Urinary bladder (tissue), 4 donors: Measurements from ENCODE around the gene KCNIP1. TPM values are rescaled to one million over a fixed set of nuclear protein-coding genes. Genes with fewer than 3 reads are reported as not detected.

Experiments used
- DNase-seq: peaks from one replicate; pipeline ENCODE4 v3.0.0-alpha.2; 2015; ENCODE audit errors: extremely low spot score
- H3K27ac ChIP-seq: one replicate; pipeline ENCODE4 v1.5.1; 2013; ENCODE audit warnings: low read depth, mild to moderate bottlenecking, moderate library complexity
- H3K36me3 ChIP-seq: one replicate; pipeline ENCODE4 v1.6.1; 2013; ENCODE audit warnings: mild to moderate bottlenecking, moderate library complexity; ENCODE audit not compliant: insufficient read depth
- H3K4me1 ChIP-seq: one replicate; pipeline ENCODE4 v1.6.1; 2013; ENCODE audit warnings: mild to moderate bottlenecking, moderate library complexity; ENCODE audit not compliant: insufficient read depth
- H3K4me3 ChIP-seq: one replicate; pipeline ENCODE4 v1.5.1; 2013; ENCODE audit warnings: low read depth, low read length
- WGBS: extraction: QIAGEN DNeasy Blood & Tissue Kit; methylation state at CpG from one replicate; pipeline ENCODE4 v1.1.7; 2013; 5-methylcytosine and 5-hydroxymethylcytosine counted together
- polyA plus RNA-seq: library from polyadenylated mRNA; stranded (reverse); fragments of 200-250 nt; gene quantifications from one replicate; pipeline ENCODE4 v1.2.3, GENCODE V29; 2013
- total RNA-seq: library from RNA; depleted of rRNA; stranded (reverse); fragments of >200 nt; gene quantifications from one replicate; pipeline ENCODE4 v1.2.3, GENCODE V29; 2014
- donor health status: healthy with polysubstance abuse.
- donor health status: healthy.

The KCNIP1 gene
- total and polyA plus RNA-seq, 2 donors = 0.22 to 3.0 TPM

DNA sequence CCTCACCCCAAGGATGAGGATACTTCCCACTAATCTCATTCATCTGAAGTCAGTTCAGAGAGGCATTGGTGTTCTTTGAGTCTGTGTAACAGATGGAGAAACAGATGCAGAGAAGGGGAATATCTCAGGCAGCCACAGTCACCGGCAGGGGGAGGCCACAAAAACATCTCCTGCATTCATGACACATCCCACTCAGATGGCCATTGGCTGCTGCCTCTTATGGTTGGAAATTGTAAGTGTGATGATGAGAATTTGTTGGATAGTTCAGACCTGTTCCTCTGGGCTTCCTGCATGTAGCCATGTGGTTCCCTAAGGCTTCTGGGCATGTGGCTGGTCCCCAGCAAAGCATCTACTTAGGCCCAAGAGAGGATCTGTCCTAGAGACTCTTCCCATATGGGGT lies 233.8 kb downstream of the KCNIP1 start:
- no peaks in the 10 kb centered on the region for H3K4me1 ChIP-seq
- H3K27ac ChIP-seq = no peak overlapping the region
- H3K4me3 ChIP-seq = no peak overlapping the region
- no peaks in the 10 kb centered on the region for H3K36me3 ChIP-seq
- no peak for DNase-seq
- WGBS = 91% methylated on average over 1 of the region's 1 CpG

GRCh38 chr5:170738840-170739239 lies 235.0 kb downstream of the KCNIP1 start:
- Histone ChIP-seq H3K4me1 (no peaks in the 10 kb centered on the region), H3K36me3 (no peaks in the 10 kb centered on the region), H3K27ac (no peak overlapping the region), H3K4me3 (no peak overlapping the region)
- no peak for DNase-seq
- 53% methylated on average over 3 of the region's 3 CpGs for WGBS

GRCh38 chr5:170739446-170739845 lies 235.6 kb downstream of the KCNIP1 start:
- Histone ChIP-seq H3K4me1 (no peaks in the 10 kb centered on the region), H3K36me3 (no peaks in the 10 kb centered on the region), H3K4me3 (no peak overlapping the region), H3K27ac (no peak overlapping the region)
- WGBS = 87% methylated on average over 4 of the region's 4 CpGs
- no peak for DNase-seq

GRCh38 chr5:170740551-170741205 lies 236.9 kb downstream of the KCNIP1 start:
- no peak for DNase-seq
- Histone ChIP-seq H3K27ac (no peak overlapping the region), H3K36me3 (no peaks in the 10 kb centered on the region), H3K4me3 (no peak overlapping the region), H3K4me1 (no peaks in the 10 kb centered on the region)
- WGBS = 71% methylated on average over 3 of the region's 3 CpGs

DNA sequence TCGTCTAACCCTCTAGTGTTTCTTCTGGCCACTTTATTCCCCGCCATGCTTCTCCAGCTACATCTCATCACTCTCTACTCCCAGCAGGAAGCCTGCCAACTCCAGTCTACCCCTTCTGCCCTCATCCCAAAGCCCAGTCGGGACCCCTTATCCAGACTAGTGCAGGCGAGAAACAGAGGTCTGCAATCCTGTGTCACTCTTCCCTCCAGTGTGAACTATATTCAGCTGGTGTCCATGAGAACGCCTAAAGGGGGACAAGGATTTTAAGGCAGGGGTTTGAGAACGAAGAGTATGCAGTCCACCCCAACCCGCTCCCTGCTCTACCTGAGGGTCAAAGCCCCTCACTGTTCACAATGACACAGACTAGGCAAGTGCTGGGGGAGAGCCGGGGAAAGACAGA lies 238.0 kb downstream of the KCNIP1 start:
- Histone ChIP-seq H3K36me3 (no peaks in the 10 kb centered on the region), H3K27ac (no peak overlapping the region), H3K4me3 (no peak overlapping the region), H3K4me1 (no peaks in the 10 kb centered on the region)
- DNase-seq = no peak
- WGBS = 71% methylated on average over 8 of the region's 8 CpGs

- DNase-seq = no peak
Observed at GRCh38 chr5:170743876-170744212, 240.0 kb downstream of the KCNIP1 start.

DNA sequence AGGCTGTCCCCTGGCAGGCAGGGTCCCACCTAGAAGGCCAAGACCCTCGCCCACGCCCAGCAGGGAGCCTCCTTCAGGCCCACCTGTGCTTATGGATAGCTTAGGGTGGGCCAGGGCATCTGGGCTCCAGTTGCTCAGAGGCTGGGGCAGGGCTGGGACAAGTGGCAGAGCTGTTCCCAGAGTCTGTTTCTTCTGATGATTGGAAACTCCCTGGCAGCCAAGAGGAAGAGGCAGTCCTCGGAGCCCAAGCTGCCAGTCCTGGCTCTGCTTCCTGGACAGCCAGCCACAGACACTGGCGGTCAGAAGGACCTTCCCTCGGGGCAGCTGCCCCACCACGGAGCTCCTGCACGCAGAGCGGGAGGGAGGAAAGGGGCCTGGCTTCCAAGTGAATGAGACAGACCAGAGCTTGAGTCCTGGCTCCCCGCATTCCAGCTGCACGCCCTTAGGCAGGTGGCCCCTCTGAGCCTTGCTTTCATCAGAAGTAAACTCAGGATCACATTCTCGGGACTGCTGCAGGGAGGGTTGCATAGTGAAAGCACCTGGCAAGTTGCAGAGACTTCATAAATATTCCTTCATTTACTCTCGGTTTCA lies 241.8 kb downstream of the KCNIP1 start:
- 37% methylated on average over 12 of the region's 12 CpGs for WGBS
- Histone ChIP-seq H3K4me3 (no peak overlapping the region), H3K27ac (no peak overlapping the region), H3K36me3 (no peaks in the 10 kb centered on the region), H3K4me1 (no peaks in the 10 kb centered on the region)
- DNase-seq = no peak

More at GRCh38 chr5:170743876-170744212, 240.0 kb downstream of the KCNIP1 start:
- H3K4me1 ChIP-seq = no peaks in the 10 kb centered on the region
- 8% methylated on average over 12 of the region's 12 CpGs for WGBS
- H3K4me3 ChIP-seq = no peak overlapping the region
- H3K27ac ChIP-seq = no peak overlapping the region
- H3K36me3 ChIP-seq = no peaks in the 10 kb centered on the region

DNA sequence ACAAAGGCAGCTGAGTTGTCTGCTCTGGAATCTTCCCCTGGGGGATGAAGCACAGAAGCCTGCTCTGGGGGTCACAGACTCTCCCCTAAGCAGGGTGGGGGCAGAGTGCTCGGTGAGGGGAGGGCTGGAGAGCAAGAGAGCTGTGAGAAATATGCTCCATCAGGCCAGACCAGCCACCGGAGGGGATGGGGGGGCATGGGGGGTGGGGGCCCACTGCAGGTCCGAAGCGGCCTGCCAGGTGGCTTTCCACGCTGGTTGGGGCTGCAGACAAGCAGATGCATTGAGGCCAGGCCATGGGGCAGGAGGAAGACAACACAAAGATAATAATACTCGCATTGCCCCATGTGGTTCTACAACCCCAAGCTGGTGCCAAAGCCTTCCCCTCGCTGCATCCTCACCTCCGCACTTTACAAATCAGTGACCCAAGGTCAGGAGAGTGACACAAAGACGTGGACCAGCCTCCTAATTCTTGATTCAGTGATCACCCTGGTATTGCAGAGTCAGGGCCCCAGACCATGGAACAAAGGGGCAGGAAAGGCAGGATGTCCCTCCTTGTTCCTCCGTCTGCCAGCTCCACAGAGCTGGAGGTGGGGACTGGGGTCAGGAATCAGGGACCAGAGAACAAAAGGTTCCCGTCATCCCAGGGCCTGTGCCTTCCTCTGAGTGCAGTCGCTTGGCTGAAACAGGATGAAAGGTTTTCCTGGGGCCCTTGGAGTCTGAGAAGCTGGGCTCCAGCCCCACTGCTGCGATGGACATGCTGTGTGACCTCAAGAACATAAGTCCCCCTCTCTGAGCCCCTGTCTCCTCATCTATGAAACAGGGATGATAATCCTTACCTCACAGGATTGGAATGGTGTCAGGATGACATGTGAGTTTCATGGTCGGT lies 242.5 kb downstream of the KCNIP1 start:
- Histone ChIP-seq H3K4me3 (no peak overlapping the region), H3K36me3 (no peaks in the 10 kb centered on the region), H3K27ac (no peak overlapping the region), H3K4me1 (no peaks in the 10 kb centered on the region)
- WGBS = 65% methylated on average over 14 of the region's 14 CpGs
- DNase-seq = no peak

DNA sequence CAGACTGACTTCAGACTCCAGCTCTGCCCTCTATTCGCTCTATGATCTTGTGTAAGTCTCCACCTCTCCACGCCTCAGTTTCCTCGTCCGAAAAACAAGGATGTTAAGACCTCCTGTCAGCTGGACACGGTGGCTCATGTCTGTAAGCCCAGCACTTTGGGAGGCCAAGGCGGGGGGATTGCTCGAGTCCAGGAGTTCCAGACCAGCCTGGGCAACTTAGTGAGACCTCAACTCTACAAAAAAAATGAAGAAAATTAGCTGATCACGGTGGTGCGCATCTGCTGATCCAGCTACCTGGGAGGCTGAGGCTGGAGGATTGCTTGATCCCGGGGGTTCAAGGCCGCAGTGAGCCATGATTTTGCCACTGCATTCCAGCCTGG lies 243.1 kb downstream of the KCNIP1 start:
- Histone ChIP-seq H3K4me3 (no peak overlapping the region), H3K4me1 (no peaks in the 10 kb centered on the region), H3K36me3 (no peaks in the 10 kb centered on the region), H3K27ac (no peak overlapping the region)
- no peak for DNase-seq
- 94% methylated on average over 11 of the region's 11 CpGs for WGBS

DNA sequence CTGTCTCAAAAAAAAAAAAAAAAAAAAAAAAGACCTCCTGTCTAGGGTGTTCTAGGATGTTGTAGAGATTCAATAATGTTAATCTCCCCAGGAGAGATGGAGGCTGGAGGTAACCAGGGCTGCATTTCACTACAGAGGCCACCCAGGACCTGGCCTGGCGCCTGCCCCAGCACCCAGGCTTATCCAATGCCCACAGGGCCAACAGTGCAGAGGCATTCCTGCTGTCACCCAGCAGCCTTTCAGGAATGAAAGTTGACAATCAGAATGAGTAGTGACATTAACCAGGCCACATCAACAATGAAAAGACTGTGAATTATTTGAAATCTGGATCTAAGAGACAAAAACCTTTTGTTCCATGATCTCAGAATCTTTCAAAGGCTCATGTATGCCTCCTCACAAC lies 243.5 kb downstream of the KCNIP1 start:
- Histone ChIP-seq H3K4me1 (no peaks in the 10 kb centered on the region), H3K36me3 (no peaks in the 10 kb centered on the region), H3K4me3 (no peak overlapping the region), H3K27ac (no peak overlapping the region)
- DNase-seq = no peak
- 88% methylated on average over 1 of the region's 1 CpG for WGBS

DNA sequence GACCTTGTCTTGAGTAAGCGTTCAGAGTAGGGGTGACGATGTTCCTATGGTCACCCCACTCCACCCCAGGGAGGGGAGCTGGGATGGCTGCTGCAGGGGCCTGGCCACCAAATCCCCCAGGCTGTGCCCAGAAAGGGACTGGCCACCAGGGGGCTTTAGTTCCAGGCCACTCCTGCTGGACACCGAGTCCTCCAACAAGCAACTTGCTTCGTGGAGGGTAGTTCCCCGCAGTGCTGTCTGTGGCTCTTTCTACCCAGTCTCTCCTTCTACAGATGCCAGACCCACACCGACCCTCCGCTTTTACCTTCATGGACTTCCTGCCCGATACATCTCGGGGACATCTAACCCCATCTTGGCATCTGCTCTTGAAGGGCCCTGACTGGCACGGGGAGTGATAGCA lies 244.0 kb downstream of the KCNIP1 start:
- WGBS = 86% methylated on average over 10 of the region's 10 CpGs
- H3K27ac ChIP-seq = no peak overlapping the region
- no peaks in the 10 kb centered on the region for H3K36me3 ChIP-seq
- H3K4me1 ChIP-seq = no peaks in the 10 kb centered on the region
- DNase-seq = no peak
- H3K4me3 ChIP-seq = no peak overlapping the region

DNA sequence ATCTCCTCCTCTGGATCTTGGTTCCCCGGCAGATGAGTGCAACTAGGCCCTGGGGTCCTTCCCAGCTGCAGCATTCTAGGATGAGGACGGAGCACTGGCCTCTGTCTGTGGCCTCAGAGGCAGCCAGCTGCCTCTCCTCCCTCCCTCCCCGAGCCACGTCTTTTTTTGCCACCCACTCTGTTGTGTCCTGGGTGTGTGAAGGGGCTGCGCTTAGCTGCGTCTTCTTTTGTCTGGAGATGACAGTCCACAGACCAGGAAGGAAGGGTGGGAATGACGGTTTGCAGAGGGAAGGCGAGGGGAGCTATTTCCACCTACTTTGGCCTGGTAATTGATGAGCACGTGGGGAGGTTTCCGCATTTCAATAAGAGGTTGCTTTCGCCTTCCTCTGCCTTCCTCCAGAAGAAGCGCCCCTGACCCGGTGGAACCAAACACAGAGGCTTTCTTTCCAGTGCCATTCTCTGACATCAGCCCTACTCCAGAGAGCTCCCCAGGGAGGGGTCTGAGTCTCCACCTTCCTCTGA lies 245.2 kb downstream of the KCNIP1 start:
- 66% methylated on average over 13 of the region's 13 CpGs for WGBS
- no peaks in the 10 kb centered on the region for H3K4me1 ChIP-seq
- H3K4me3 ChIP-seq = no peak overlapping the region
- H3K27ac ChIP-seq = no peak overlapping the region
- no peaks in the 10 kb centered on the region for H3K36me3 ChIP-seq
- no peak for DNase-seq

DNA sequence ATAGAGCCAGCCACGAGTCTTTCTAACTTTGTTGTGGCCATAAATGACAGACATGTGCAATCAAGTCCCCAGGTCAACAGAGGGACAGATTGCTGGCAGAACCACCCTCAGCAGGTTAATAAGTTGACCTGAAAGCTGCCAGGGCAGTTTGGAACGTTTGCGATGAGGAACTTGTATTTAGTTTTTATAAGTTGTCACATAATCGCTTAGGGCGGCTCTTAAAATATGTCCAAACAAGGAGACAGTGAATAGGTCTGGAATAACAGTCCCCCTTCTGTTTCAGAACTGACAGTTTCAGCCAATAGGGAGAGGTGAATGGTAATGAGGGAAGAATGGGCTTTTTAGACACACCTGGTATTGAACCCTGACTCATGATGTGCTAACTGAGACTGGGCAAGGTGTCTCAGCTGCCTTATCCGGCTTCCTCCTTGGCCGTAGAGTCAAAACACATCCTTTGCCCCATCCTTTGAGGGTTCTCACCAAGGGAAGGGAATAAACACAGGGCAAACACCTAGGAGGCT lies 246.2 kb downstream of the KCNIP1 start:
- no peak overlapping the region for H3K27ac ChIP-seq
- no peak overlapping the region for H3K4me3 ChIP-seq
- no peaks in the 10 kb centered on the region for H3K4me1 ChIP-seq
- no peaks in the 10 kb centered on the region for H3K36me3 ChIP-seq
- 65% methylated on average over 7 of the region's 7 CpGs for WGBS
- no peak for DNase-seq

- no peaks in the 10 kb centered on the region for H3K36me3 ChIP-seq
- H3K4me3 ChIP-seq = no peak overlapping the region
- 58% methylated on average over 6 of the region's 6 CpGs for WGBS
- no peaks in the 10 kb centered on the region for H3K4me1 ChIP-seq
- no peak overlapping the region for H3K27ac ChIP-seq
- DNase-seq = no peak
Observed at GRCh38 chr5:170750791-170751190, 247.0 kb downstream of the KCNIP1 start.
